Stomach (tissue), 4 donors: ENCODE results near the gene CLEC11A.

Source experiments
- EP300 ChIP-seq: sonication (generic); formaldehyde crosslinking; IDR thresholded peaks from one replicate; pipeline ENCODE4 v1.6.1; 2017; ENCODE audit warnings: antibody characterized with exemption
- POLR2A ChIP-seq, 4 donors: fragments of 450-650 bp; IDR thresholded peaks; one replicate each; pipeline ENCODE4 v1.6.1; 2016; ENCODE audit warnings: antibody characterized with exemption in 4 of 4, control low read depth in 2 of 4, mild to moderate bottlenecking in 1 of 4, moderate library complexity in 1 of 4
- POLR2AphosphoS5 ChIP-seq, 3 donors: sonication (generic); formaldehyde crosslinking; IDR thresholded peaks; one replicate each; pipeline ENCODE4 v1.6.1; 2016; ENCODE audit warnings: antibody characterized with exemption in 3 of 3
- TF ChIP-seq, protein P1 (sequence below), 7 experiments: fragments of 450-650 bp in 4 of 7; fragments of 200-600 bp in 3 of 7; sonication (generic) in 3 of 7; IDR thresholded peaks; one replicate each; pipeline ENCODE4 v1.5.1; 2016 to 2019; ENCODE audit warnings: antibody characterized with exemption in 7 of 7, control low read depth in 2 of 7, mild to moderate bottlenecking in 1 of 7

DNA sequence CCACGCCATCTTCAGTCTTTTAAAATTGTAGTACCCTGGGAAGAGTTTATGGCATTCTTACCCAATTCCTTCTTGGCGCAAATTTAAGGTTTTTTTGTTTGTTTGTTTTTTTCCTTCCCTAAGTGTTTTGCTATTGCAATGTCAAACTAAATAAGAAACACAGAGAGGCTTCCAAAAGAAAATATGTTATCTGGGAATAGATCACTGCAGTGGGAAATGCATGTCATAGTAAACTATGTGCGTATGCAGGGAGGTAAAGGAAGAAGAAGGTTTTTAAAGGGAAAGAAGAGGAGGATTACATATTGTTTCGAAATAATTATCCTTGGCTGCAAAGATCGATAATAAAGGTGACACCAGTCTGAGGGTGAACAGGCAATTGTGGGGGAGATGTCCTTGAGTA is 13.2 kb downstream of the CLEC11A start:
- TF ChIP-seq, protein P1, sequence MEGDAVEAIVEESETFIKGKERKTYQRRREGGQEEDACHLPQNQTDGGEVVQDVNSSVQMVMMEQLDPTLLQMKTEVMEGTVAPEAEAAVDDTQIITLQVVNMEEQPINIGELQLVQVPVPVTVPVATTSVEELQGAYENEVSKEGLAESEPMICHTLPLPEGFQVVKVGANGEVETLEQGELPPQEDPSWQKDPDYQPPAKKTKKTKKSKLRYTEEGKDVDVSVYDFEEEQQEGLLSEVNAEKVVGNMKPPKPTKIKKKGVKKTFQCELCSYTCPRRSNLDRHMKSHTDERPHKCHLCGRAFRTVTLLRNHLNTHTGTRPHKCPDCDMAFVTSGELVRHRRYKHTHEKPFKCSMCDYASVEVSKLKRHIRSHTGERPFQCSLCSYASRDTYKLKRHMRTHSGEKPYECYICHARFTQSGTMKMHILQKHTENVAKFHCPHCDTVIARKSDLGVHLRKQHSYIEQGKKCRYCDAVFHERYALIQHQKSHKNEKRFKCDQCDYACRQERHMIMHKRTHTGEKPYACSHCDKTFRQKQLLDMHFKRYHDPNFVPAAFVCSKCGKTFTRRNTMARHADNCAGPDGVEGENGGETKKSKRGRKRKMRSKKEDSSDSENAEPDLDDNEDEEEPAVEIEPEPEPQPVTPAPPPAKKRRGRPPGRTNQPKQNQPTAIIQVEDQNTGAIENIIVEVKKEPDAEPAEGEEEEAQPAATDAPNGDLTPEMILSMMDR (IDR thresholded peaks at IDR 0.05) = no peak
- TF ChIP-seq POLR2A (IDR thresholded peaks at IDR 0.05) (no peak), EP300 (no peak), POLR2AphosphoS5 (IDR thresholded peaks at IDR 0.05) (no peak)
